ENCODE measurements around the gene COL5A1.

- TF ChIP-seq CTCF (IDR thresholded peaks at IDR 0.05) (no peak), EP300 (IDR thresholded peaks at IDR 0.05; ENCODE audit: low read depth) (no peak)
Observed at GRCh38 chr9:134712243-134712642, 70.6 kb downstream of the COL5A1 start.
